ENCODE results near the gene MAP2K5. TPM values are rescaled to one million over a fixed set of nuclear protein-coding genes. Genes with fewer than 3 reads are reported as not detected.

MAP2K5 gene
- total and polyA plus RNA-seq, 10 of the 15 experiments (the other 5 are each of a cell fraction or from before 2014, with no cell fraction given): 1.3 to 19.4 (median 9.6) TPM

GRCh38 chr15:67559158-67559557 lies 16.7 kb downstream of the MAP2K5 start (continued):
- no peak for TF ChIP-seq POLR2A (IDR thresholded peaks at IDR 0.05; ENCODE audit: low read depth, low read length)
- no peak for TF ChIP-seq IKZF2 (IDR thresholded peaks at IDR 0.05)
- TF ChIP-seq MYB (IDR thresholded peaks at IDR 0.05; ENCODE audit: borderline replicate concordance, low read depth, low read length): no peak
- no peak for TF ChIP-seq HDAC2 (IDR thresholded peaks at IDR 0.05)
- no peak for TF ChIP-seq BMI1 (IDR thresholded peaks at IDR 0.05; ENCODE audit: borderline replicate concordance)
- TF ChIP-seq ZNF622 (IDR thresholded peaks at IDR 0.05): no peak

GRCh38 chr15:67559576-67559975 lies 17.1 kb downstream of the MAP2K5 start:
- Histone ChIP-seq H3K27me3 (replicated peaks in 1 of 2; ENCODE audit: control insufficient read depth in 2 of 2, insufficient read depth in 2 of 2, low read length in 1 of 2) (no peaks in the 10 kb centered on the region), H3K4me2 (ENCODE audit: control insufficient read depth, insufficient read depth) (no peak overlapping the region), H2AFZ (ENCODE audit: control insufficient read depth, low read depth, low read length) (no peak overlapping the region), H3K9ac (ENCODE audit: control insufficient read depth, insufficient read depth, low read length) (no peak overlapping the region), H3K36me3 (ENCODE audit: control insufficient read depth in 2 of 2, insufficient read depth in 2 of 2, low read length in 1 of 2) (no peaks in the 10 kb centered on the region), H3K9me3 (replicated peaks; ENCODE audit: control insufficient read depth, insufficient read depth, low read length) (peaks cover 4% of the 10 kb centered on the region; the same call in 2 of the 3 replicates), H3K79me2 (ENCODE audit: control insufficient read depth, insufficient read depth, low read length) (peaks cover 2% of the 10 kb centered on the region; the same call in 1 of the 2 replicates), H3K4me3 (no peak overlapping the region), H3K4me1 (ENCODE audit: control insufficient read depth, insufficient read depth, low read length) (peaks cover 31% of the 10 kb centered on the region), H4K20me1 (ENCODE audit: control insufficient read depth, insufficient read depth) (no peaks in the 10 kb centered on the region), H3K27ac (ENCODE audit: control insufficient read depth, insufficient read depth) (no peak overlapping the region)
- ChIA-PET POLR2A (interaction anchor here (1.2 to 1.4 kb wide), 2 partner anchors 12 to 38 kb away, joined by 3 to 4 read pairs; no protein-coding TSS in a partner anchor), SMC1A (ENCODE audit: uncharacterized antibody, unreplicated experiment) (interaction anchor here (0.6 to 5.7 kb wide), 7 partner anchors 9 to 216 kb away, joined by 3 to 21 read pairs (median 3); no protein-coding TSS in a partner anchor), RAD21 (ENCODE audit: unreplicated experiment) (interaction anchor here (1.2 to 1.3 kb wide), 3 partner anchors 35 to 49 kb away, joined by 3 to 4 read pairs (median 3); no protein-coding TSS in a partner anchor), CTCF (interaction anchor here (1.3 to 2.0 kb wide), 4 partner anchors 10 to 58 kb away, joined by 4 to 7 read pairs (median 4); no protein-coding TSS in a partner anchor)
- FAIRE-seq (no peak), DNase-seq (ENCODE audit: low read depth, low spot score) (no peak), ATAC-seq (no peak)
- intact Hi-C loops (cut with micrococcal nuclease; ENCODE audit: unreplicated experiment) (no loop called here), in situ Hi-C loops (cut with MboI) (no loop called here)
- no TSS peak for BruUV-seq (replicated peaks)
- 96% methylated on average over 2 of the region's 2 CpGs for WGBS (ENCODE audit: insufficient coverage, insufficient replicate concordance, low lambda C conversion rate, missing lambda C conversion rate)
- TF ChIP-seq SPI1 (IDR thresholded peaks at IDR 0.05; ENCODE audit: borderline replicate concordance, insufficient read depth, low read depth, low read length): no peak
- no peak for TF ChIP-seq CREB1 (IDR thresholded peaks at IDR 0.05; ENCODE audit: low read depth)
- TF ChIP-seq NR2F1 (conservative IDR thresholded peaks at IDR 0.05): no peak
- no peak for TF ChIP-seq FOXM1 (IDR thresholded peaks at IDR 0.05; ENCODE audit: low read depth, low read length)
- no peak for TF ChIP-seq NR2C1 (IDR thresholded peaks at IDR 0.05)
- no peak for TF ChIP-seq IKZF1 (conservative IDR thresholded peaks at IDR 0.05)
- TF ChIP-seq HDAC6 (IDR thresholded peaks at IDR 0.05; ENCODE audit: unreplicated experiment): no peak
- TF ChIP-seq PAX5 (IDR thresholded peaks at IDR 0.05; ENCODE audit: borderline replicate concordance, low read depth, low read length): no peak
- TF ChIP-seq ZNF274 (IDR thresholded peaks at IDR 0.05; ENCODE audit: insufficient read depth, insufficient read length): no peak
- no peak for TF ChIP-seq LARP7 (IDR thresholded peaks at IDR 0.05)
- TF ChIP-seq MYB (IDR thresholded peaks at IDR 0.05; ENCODE audit: borderline replicate concordance, low read depth, low read length): no peak
- TF ChIP-seq ZNF592 (IDR thresholded peaks at IDR 0.05): no peak
- TF ChIP-seq CBX3 (IDR thresholded peaks at IDR 0.05; ENCODE audit: borderline replicate concordance, low read depth): no peak
- no peak for TF ChIP-seq ASH2L (IDR thresholded peaks at IDR 0.05; ENCODE audit: borderline replicate concordance, low read depth)
- TF ChIP-seq MLLT1 (IDR thresholded peaks at IDR 0.05): no peak
- TF ChIP-seq HDAC2 (IDR thresholded peaks at IDR 0.05): no peak
- no peak for TF ChIP-seq EED (IDR thresholded peaks at IDR 0.05; ENCODE audit: low read depth)

Data from GM12878 (cell line).